HepG2 (cell line): ENCODE results near the gene TMEM131L. TPM values are rescaled to one million over a fixed set of nuclear protein-coding genes. Genes with fewer than 3 reads are reported as not detected.

Experiments used
- ATAC-seq: fragments of 200-7000 bp; cut with Tn5 transposase; 3 replicates; pipeline ENCODE4 v1.9.1; 2020; ENCODE audit warnings: mild to moderate bottlenecking, moderate library complexity
- BruUV-seq: library from RNA; stranded (reverse); fragments of 400-500 nt; replicated peaks from 2 replicates; lab custom pipeline; 2021; lab: Mats Ljungman, UMichigan
- CTCF ChIA-PET: fragments of 300-600 bp; formaldehyde crosslinking; extraction: SDS; loops from one replicate; lab custom pipeline; 2021; ENCODE audit warnings: low total read pairs, inconsistent platforms, low intra/inter-chr PET ratio; lab: Yijun Ruan, JAX
- POLR2A ChIA-PET: fragments of 350-600 bp; sonication (Branson Sonifier 250); formaldehyde crosslinking; loops from one replicate; lab custom pipeline; 2020; ENCODE audit warnings: antibody characterized with exemption, inconsistent platforms; lab: Yijun Ruan, JAX
- DNase-seq: peaks from one replicate; pipeline ENCODE4 v3.0.0-alpha.2; 2015; ENCODE audit warnings: low spot score
- FAIRE-seq: peaks from 3 replicates; lab custom pipeline; 2011; peaks lifted over from hg19 to GRCh38; lab: Jason Lieb, UNC
- H2AFZ ChIP-seq: one replicate; pipeline ENCODE4 v1.6.1; 2011; ENCODE audit warnings: low read length, inconsistent platforms
- H3K27ac ChIP-seq: fragments of 300-600 bp; 3 replicates; pipeline ENCODE4 v1.8.0; 2011; ENCODE audit warnings: mixed run types, mild to moderate bottlenecking, mixed read lengths, low read length, inconsistent platforms; ENCODE audit not compliant: insufficient read depth; ENCODE audit errors: extremely low read length
- H3K27me3 ChIP-seq, 2 experiments: fragments of 200-600 bp in 1 of 2; 2 replicates in 1 of 2; 3 replicates in 1 of 2; pipeline versions ENCODE4 v1.6.0 to v1.8.0; 2011; ENCODE audit warnings: low read length in 2 of 2, mild to moderate bottlenecking in 2 of 2, moderate library complexity in 2 of 2, inconsistent platforms in 1 of 2; ENCODE audit not compliant: insufficient read depth in 2 of 2, control insufficient read depth in 1 of 2
- H3K36me3 ChIP-seq, 2 experiments: fragments of 200-600 bp in 1 of 2; replicated peaks in 1 of 2; 2 replicates in 1 of 2; 3 replicates in 1 of 2; pipeline versions ENCODE4 v1.5.1 to v1.8.0; 2011; ENCODE audit warnings: low read length in 2 of 2, inconsistent platforms in 1 of 2; ENCODE audit not compliant: insufficient read depth in 2 of 2, control insufficient read depth in 1 of 2
- H3K4me1 ChIP-seq: 2 replicates; pipeline ENCODE4 v1.5.1; 2012; ENCODE audit warnings: low read length, inconsistent platforms; ENCODE audit not compliant: insufficient read depth
- H3K4me2 ChIP-seq: 2 replicates; pipeline ENCODE4 v1.6.0; 2011; ENCODE audit warnings: low read depth, low read length, inconsistent platforms
- H3K4me3 ChIP-seq, 3 experiments: fragments of 200-600 bp in 1 of 3; sonication (generic), shearing (Covaris generic) in 1 of 3; replicated peaks in 1 of 3; 2 replicates each; pipeline ENCODE4 v1.5.1; 2011 to 2016; ENCODE audit warnings: low read length in 3 of 3, inconsistent platforms in 2 of 3, low read depth in 2 of 3, mild to moderate bottlenecking in 2 of 3, control low read depth in 1 of 3, mixed read lengths in 1 of 3; ENCODE audit not compliant: insufficient read depth in 1 of 3
- H3K79me2 ChIP-seq: one replicate; pipeline ENCODE4 v1.6.1; 2011; ENCODE audit warnings: low read length, inconsistent platforms; ENCODE audit not compliant: insufficient read depth
- H3K9ac ChIP-seq: 2 replicates; pipeline ENCODE4 v1.6.0; 2011; ENCODE audit warnings: mild to moderate bottlenecking, low read depth, low read length, inconsistent platforms; ENCODE audit not compliant: insufficient read depth
- H3K9me3 ChIP-seq: 2 replicates; pipeline ENCODE4 v1.5.1; 2012; ENCODE audit warnings: mild to moderate bottlenecking, low read length
- H4K20me1 ChIP-seq: 2 replicates; pipeline ENCODE4 v1.6.0; 2011; ENCODE audit warnings: inconsistent platforms, mild to moderate bottlenecking, low read length, moderate library complexity; ENCODE audit not compliant: insufficient read depth
- HNRNPUL1 ChIP-seq: fragments of 200-400 bp; formaldehyde crosslinking; IDR thresholded peaks from 2 replicates; pipeline ENCODE4 v1.6.1; 2017; ENCODE audit warnings: low read depth, mild to moderate bottlenecking, low read length, moderate library complexity
- KLF9 ChIP-seq: IDR thresholded peaks from 2 replicates; pipeline ENCODE4 v1.6.1; 2016; ENCODE audit warnings: low read depth
- MATR3 ChIP-seq: sonication (generic); formaldehyde crosslinking; IDR thresholded peaks from 2 replicates; pipeline ENCODE4 v1.4.0; 2020; ENCODE audit warnings: missing genetic modification reagents
- MXI1 ChIP-seq: IDR thresholded peaks from 3 replicates; pipeline ENCODE4 v1.6.1; 2012; ENCODE audit warnings: low read depth, low read length, inconsistent platforms, borderline replicate concordance
- PAX8 ChIP-seq: sonication (generic); formaldehyde crosslinking; IDR thresholded peaks from 2 replicates; pipeline ENCODE4 v1.8.0; 2022; ENCODE audit warnings: mild to moderate bottlenecking, missing genetic modification reagents, borderline replicate concordance
- PHB2 ChIP-seq: fragments of 450-650 bp; IDR thresholded peaks from 2 replicates; pipeline ENCODE4 v1.6.1; 2018; ENCODE audit not compliant: partially characterized antibody
- RAD21 ChIP-seq: fragments of 450-650 bp; formaldehyde crosslinking; IDR thresholded peaks from 2 replicates; pipeline ENCODE4 v1.5.0; 2020; ENCODE audit warnings: mild to moderate bottlenecking
- RCOR2 ChIP-seq: IDR thresholded peaks from 2 replicates; pipeline ENCODE4 v1.6.1; 2016; ENCODE audit warnings: missing biosample characterization, missing genetic modification reagents
- RFX3 ChIP-seq: IDR thresholded peaks from 2 replicates; pipeline ENCODE4 v1.6.1; 2016; ENCODE audit warnings: missing biosample characterization, missing genetic modification reagents
- SPEN ChIP-seq: sonication (generic); formaldehyde crosslinking; IDR thresholded peaks from 2 replicates; pipeline ENCODE4 v1.5.1; 2020; ENCODE audit warnings: low read depth, mild to moderate bottlenecking, missing genetic modification reagents
- TEAD3 ChIP-seq: optimal IDR thresholded peaks from 2 replicates; pipeline ENCODE3; 2016; ENCODE audit warnings: borderline replicate concordance
- WIZ ChIP-seq: sonication (generic); formaldehyde crosslinking; IDR thresholded peaks from 2 replicates; pipeline ENCODE4 v1.5.1; 2020; ENCODE audit warnings: mild to moderate bottlenecking, missing genetic modification reagents
- ZFP36L1 ChIP-seq: sonication (generic); formaldehyde crosslinking; IDR thresholded peaks from 2 replicates; pipeline ENCODE4 v1.8.0; 2022; ENCODE audit warnings: mild to moderate bottlenecking, missing genetic modification reagents, moderate library complexity
- ZFP82 ChIP-seq: sonication (generic); formaldehyde crosslinking; IDR thresholded peaks from 2 replicates; pipeline ENCODE4 v1.5.1; 2020; ENCODE audit warnings: mild to moderate bottlenecking, missing genetic modification reagents, borderline replicate concordance
- ZNF235 ChIP-seq: sonication (generic); formaldehyde crosslinking; IDR thresholded peaks from 2 replicates; pipeline ENCODE4 v1.8.1; 2023; ENCODE audit warnings: mild to moderate bottlenecking, missing genetic modification reagents, borderline replicate concordance
- ZNF562 ChIP-seq: sonication (generic); formaldehyde crosslinking; IDR thresholded peaks from 2 replicates; pipeline ENCODE4 v1.8.0; 2022; ENCODE audit warnings: missing genetic modification reagents, borderline replicate concordance
- ZNF615 ChIP-seq: sonication (generic); formaldehyde crosslinking; IDR thresholded peaks from 2 replicates; pipeline ENCODE4 v1.5.0; 2020; ENCODE audit warnings: mild to moderate bottlenecking, missing genetic modification reagents, borderline replicate concordance
- ZNF775 ChIP-seq: sonication (generic); formaldehyde crosslinking; IDR thresholded peaks from 2 replicates; pipeline ENCODE4 v1.4.0; 2020; ENCODE audit warnings: missing genetic modification reagents, mild to moderate bottlenecking, moderate library complexity, borderline replicate concordance
- whole genome bisulfite sequencing: methylation state at CpG from one replicate; pipeline ENCODE4 v1.1.6; 2017; ENCODE audit warnings: low lambda C conversion rate; 5-methylcytosine and 5-hydroxymethylcytosine counted together
- in situ Hi-C: cut with HindIII; loops from 2 replicates; pipeline ENCODE4 v1.10.0; 2017; ENCODE audit warnings: low pct_unique_long_range_greater_than_20kb; ENCODE audit not compliant: extremely low pct_ligation_motif_present
- intact Hi-C: fragments of 100-400 bp; cut with micrococcal nuclease; formaldehyde crosslinking; loops from one replicate; pipeline ENCODE4 v1.10.0; 2022; ENCODE audit not compliant: unreplicated experiment
- polyA plus RNA-seq, 8 experiments: library from polyadenylated mRNA; depleted of rRNA in 3 of 8; stranded (reverse) in 7 of 8; unstranded in 1 of 8; fragments of >200 nt; fragmentation: Illumina TruSeq in 4 of 8; extraction: Trizol in 4 of 8; gene quantifications; 2 replicates each; pipeline versions ENCODE4 v1.2.1 to v1.2.3, GENCODE V29; 2011 to 2016; ENCODE audit warnings: low read depth in 4 of 8, missing spikeins in 1 of 8, mixed read lengths in 1 of 8; ENCODE audit not compliant: insufficient read depth in 1 of 8
- total RNA-seq, 5 experiments: library from RNA; depleted of rRNA; stranded (reverse); fragments of >200 nt; fragmentation: Illumina TruSeq; extraction: Trizol; gene quantifications; 2 replicates each; pipeline ENCODE4 v1.2.3, GENCODE V29; 2016; ENCODE audit warnings: low read depth in 1 of 5
- TF ChIP-seq, protein P1 (sequence below): sonication (generic); formaldehyde crosslinking; IDR thresholded peaks from 2 replicates; pipeline ENCODE4 v1.5.1; 2020; ENCODE audit warnings: missing genetic modification reagents, mild to moderate bottlenecking, borderline replicate concordance
- TF ChIP-seq, protein P2 (sequence below): sonication (generic); formaldehyde crosslinking; IDR thresholded peaks from 2 replicates; pipeline ENCODE4 v1.4.0; 2020; ENCODE audit warnings: mild to moderate bottlenecking, missing genetic modification reagents, borderline replicate concordance

TMEM131L gene
- total and polyA plus RNA-seq, 2 of the 13 experiments (the other 11 are each of a cell fraction or from before 2014, with no cell fraction given), result 2.2 to 4.5 TPM

DNA sequence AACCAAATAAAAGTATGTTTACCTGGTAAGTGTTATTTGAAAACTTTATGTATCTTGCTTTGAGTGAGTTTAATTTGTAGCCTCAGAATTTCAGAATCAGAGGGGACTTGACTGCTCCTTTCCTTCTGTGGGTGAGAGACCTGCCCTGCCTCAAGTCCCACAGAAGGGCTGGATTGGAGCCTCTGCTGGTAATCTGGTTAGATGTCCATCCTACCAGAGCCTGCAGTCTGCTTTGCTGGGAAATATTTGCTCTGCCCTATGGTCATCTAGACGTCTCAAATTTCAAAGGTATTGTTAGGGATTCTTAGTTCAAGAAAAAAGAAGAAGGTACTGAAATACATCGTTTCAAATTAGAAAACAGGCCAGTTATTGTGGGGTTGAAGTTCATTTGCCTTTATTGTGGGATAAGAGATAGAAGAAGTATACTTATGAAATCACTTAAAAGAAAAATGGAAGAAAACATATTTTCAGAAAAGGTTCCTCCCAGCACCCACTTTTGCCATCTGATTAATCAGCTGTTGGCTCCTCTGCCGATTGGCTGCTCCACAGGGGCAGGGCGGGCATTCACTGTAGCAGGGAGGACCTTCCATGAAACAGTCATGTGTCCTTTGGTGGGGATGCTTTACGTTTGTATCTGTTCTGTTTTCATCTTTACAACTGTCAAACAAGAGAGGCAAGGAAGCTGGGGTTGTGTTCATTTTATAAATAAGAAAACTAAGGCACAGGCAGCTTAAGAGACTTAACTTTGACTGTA is 144.6 kb downstream of the TMEM131L start (continued):
- TF ChIP-seq ZNF615 (CRISPR knock-in tag) (no peak), ZFP82 (no peak), PAX8 (CRISPR knock-in tag) (no peak)

DNA sequence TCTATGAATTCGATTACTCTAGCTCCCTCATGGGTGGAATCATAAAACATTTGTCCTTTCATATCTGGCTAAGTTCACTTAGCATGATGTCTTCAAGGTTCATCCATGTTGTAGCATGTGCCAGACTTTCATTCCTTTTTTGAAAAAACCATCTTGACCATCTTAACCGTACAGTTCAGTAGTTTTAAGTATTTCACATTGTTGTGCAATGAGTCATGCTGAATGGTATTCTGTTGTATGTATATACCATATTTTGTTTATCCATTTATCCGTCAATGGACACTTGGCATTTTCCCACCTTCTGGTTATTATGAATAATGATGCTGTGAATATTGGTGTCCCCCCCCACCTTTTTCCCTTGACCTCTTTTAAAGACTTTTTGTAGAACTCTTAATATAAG is 145.5 kb downstream of the TMEM131L start:
- CTCF ChIA-PET, result no interaction called here
- no peak for FAIRE-seq

More for the DNA sequence above, 145.5 kb downstream of the TMEM131L start:
- TF ChIP-seq ZNF235 (no peak), HNRNPUL1 (no peak), RCOR2 (CRISPR knock-in tag) (no peak), KLF9 (CRISPR knock-in tag) (no peak), PHB2 (no peak), MATR3 (CRISPR knock-in tag) (no peak), ZNF775 (CRISPR knock-in tag) (no peak), RFX3 (no peak), RAD21 (no peak), MXI1 (no peak), ZNF562 (no peak), WIZ (CRISPR knock-in tag) (no peak), TEAD3 (no peak), SPEN (CRISPR knock-in tag) (no peak), ZFP36L1 (CRISPR knock-in tag) (no peak)
- TF ChIP-seq, protein P1, sequence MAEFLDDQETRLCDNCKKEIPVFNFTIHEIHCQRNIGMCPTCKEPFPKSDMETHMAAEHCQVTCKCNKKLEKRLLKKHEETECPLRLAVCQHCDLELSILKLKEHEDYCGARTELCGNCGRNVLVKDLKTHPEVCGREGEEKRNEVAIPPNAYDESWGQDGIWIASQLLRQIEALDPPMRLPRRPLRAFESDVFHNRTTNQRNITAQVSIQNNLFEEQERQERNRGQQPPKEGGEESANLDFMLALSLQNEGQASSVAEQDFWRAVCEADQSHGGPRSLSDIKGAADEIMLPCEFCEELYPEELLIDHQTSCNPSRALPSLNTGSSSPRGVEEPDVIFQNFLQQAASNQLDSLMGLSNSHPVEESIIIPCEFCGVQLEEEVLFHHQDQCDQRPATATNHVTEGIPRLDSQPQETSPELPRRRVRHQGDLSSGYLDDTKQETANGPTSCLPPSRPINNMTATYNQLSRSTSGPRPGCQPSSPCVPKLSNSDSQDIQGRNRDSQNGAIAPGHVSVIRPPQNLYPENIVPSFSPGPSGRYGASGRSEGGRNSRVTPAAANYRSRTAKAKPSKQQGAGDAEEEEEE (CRISPR knock-in tag), result no peak
- TF ChIP-seq, protein P2, sequence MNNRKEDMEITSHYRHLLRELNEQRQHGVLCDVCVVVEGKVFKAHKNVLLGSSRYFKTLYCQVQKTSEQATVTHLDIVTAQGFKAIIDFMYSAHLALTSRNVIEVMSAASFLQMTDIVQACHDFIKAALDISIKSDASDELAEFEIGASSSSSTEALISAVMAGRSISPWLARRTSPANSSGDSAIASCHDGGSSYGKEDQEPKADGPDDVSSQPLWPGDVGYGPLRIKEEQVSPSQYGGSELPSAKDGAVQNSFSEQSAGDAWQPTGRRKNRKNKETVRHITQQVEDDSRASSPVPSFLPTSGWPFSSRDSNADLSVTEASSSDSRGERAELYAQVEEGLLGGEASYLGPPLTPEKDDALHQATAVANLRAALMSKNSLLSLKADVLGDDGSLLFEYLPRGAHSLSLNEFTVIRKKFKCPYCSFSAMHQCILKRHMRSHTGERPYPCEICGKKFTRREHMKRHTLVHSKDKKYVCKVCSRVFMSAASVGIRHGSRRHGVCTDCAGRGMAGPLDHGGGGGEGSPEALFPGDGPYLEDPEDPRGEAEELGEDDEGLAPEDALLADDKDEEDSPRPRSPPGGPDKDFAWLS, result no peak
- TF ChIP-seq, all 625 proteins: peak for 0
- no peaks in the 10 kb centered on the region for H4K20me1 ChIP-seq
- no peaks in the 10 kb centered on the region for H3K79me2 ChIP-seq
- WGBS, result 74% methylated on average over 3 of the region's 3 CpGs
- no peaks in the 10 kb centered on the region for H3K36me3 ChIP-seq
- no peak overlapping the region for H2AFZ ChIP-seq
- no peaks in the 10 kb centered on the region for H3K27me3 ChIP-seq
- intact Hi-C loops, result no loop called here
- H3K4me3 ChIP-seq, result no peak overlapping the region
- H3K9ac ChIP-seq, result no peak overlapping the region
- in situ Hi-C loops, result no loop called here
- H3K27ac ChIP-seq, result no peak overlapping the region
- no peak overlapping the region for H3K4me2 ChIP-seq
- ATAC-seq (no peak), DNase-seq (no peak)
- no TSS peak for BruUV-seq
- H3K9me3 ChIP-seq, result no peaks in the 10 kb centered on the region
- POLR2A ChIA-PET, result no interaction called here
- H3K4me1 ChIP-seq, result no peaks in the 10 kb centered on the region
